ENCODE data around the gene FOLR3.

DNA sequence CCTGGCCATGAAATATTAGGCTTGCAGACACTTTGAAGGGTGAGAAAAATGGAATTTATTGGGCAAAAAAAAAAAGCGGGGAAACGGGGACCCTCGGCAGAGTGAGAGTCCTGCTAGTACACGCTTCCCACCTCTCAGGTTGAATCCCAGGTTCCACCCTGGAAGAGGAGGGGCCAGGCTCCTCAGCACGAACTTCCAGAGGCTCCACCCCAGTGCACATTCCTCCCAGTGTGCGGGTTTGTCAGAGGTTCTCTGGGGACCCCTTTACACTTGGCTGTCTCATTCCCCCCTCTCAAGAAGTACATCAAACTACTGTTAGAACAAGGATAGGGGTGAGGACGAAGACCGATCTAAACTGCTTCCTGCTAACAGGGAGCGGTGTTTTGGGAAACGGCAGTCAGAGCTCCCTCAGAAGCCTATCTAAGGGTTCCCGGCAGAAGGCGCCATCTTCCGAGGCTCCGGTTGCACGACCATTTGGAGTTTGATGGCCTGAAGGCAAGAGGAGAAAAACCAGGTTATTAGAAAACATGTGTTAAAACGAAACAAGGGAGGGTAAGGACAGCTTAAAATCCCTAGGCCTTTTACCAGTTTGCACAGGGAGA is 27.5 kb downstream of the FOLR3 start:
- TF ChIP-seq, protein P1, sequence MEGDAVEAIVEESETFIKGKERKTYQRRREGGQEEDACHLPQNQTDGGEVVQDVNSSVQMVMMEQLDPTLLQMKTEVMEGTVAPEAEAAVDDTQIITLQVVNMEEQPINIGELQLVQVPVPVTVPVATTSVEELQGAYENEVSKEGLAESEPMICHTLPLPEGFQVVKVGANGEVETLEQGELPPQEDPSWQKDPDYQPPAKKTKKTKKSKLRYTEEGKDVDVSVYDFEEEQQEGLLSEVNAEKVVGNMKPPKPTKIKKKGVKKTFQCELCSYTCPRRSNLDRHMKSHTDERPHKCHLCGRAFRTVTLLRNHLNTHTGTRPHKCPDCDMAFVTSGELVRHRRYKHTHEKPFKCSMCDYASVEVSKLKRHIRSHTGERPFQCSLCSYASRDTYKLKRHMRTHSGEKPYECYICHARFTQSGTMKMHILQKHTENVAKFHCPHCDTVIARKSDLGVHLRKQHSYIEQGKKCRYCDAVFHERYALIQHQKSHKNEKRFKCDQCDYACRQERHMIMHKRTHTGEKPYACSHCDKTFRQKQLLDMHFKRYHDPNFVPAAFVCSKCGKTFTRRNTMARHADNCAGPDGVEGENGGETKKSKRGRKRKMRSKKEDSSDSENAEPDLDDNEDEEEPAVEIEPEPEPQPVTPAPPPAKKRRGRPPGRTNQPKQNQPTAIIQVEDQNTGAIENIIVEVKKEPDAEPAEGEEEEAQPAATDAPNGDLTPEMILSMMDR (IDR thresholded peaks at IDR 0.05) = no peak
- TF ChIP-seq POLR2A (IDR thresholded peaks at IDR 0.05) = no peak
